Forelimb muscle (tissue), 1 donor: Measurements from ENCODE around the gene CIAPIN1. TPM values are rescaled to one million over a fixed set of nuclear protein-coding genes. Genes with fewer than 3 reads are reported as not detected.

Source experiments
- DNase-seq: peaks from one replicate; pipeline ENCODE4 v3.0.0-alpha.2; 2013; ENCODE audit warnings: low read depth
- polyA plus RNA-seq: library from polyadenylated mRNA; unstranded; fragments of 120-200 nt; gene quantifications from one replicate; pipeline ENCODE4 v1.2.1, GENCODE V29; 2013; ENCODE audit not compliant: insufficient read length

CIAPIN1 gene
- polyA plus RNA-seq, 1 donor, result 65.4 TPM

- DNase-seq, result no peak
Observed at GRCh38 chr16:57383276-57384247, 63.6 kb downstream of the CIAPIN1 start.

GRCh38 chr16:57382535-57383275, 64.5 kb downstream of the CIAPIN1 start:
- no peak for DNase-seq

DNA sequence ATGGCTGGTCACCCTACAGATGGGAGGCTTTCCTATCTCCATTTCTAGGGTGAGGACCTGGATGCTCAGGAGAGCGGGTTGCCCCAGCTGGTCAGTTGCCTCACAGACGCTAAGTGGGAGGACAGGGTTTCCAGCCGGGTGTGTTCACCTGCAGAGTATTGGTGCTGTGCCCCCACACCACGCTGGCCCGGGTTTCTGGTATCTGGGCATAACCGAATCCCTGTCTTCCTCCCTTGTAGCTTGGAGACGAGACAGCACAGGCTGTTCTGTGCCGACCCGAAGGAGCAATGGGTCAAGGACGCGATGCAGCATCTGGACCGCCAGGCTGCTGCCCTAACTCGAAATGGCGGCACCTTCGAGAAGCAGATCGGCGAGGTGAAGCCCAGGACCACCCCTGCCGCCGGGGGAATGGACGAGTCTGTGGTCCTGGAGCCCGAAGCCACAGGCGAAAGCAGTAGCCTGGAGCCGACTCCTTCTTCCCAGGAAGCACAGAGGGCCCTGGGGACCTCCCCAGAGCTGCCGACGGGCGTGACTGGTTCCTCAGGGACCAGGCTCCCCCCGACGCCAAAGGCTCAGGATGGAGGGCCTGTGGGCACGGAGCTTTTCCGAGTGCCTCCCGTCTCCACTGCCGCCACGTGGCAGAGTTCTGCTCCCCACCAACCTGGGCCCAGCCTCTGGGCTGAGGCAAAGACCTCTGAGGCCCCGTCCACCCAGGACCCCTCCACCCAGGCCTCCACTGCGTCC, 65.2 kb downstream of the CIAPIN1 start:
- no peak for DNase-seq

- DNase-seq, result no peak
Observed at GRCh38 chr16:57380671-57381462, 66.3 kb downstream of the CIAPIN1 start.

- no peak for DNase-seq
Observed at GRCh38 chr16:57379579-57379978, 67.6 kb downstream of the CIAPIN1 start.

Other genes starting within 250 kb of the CIAPIN1 start
- 41.7 TPM for gene ARL2BP, start 202.1 kb downstream of the CIAPIN1 start, polyA plus RNA-seq
- gene PLLP, start 162.7 kb downstream of the CIAPIN1 start, polyA plus RNA-seq, result 1.1 TPM
- gene CCL22, start 88.6 kb downstream of the CIAPIN1 start, polyA plus RNA-seq, result 0.24 TPM
- 5.6 TPM for gene CX3CL1, start 74.9 kb downstream of the CIAPIN1 start, polyA plus RNA-seq
- gene CCL17, start 42.6 kb downstream of the CIAPIN1 start, polyA plus RNA-seq, result not detected
- 76.5 TPM for gene COQ9, start 94 bp upstream of the CIAPIN1 start, polyA plus RNA-seq
- 44.2 TPM for gene POLR2C, start 15.3 kb upstream of the CIAPIN1 start, polyA plus RNA-seq
- gene DOK4, start 39.1 kb upstream of the CIAPIN1 start, polyA plus RNA-seq, result 8.4 TPM
- 12.2 TPM for gene CCDC102A, start 89.2 kb upstream of the CIAPIN1 start, polyA plus RNA-seq
- 1.7 TPM for gene ADGRG5, start 95.3 kb upstream of the CIAPIN1 start, polyA plus RNA-seq
- gene ADGRG1, start 181.2 kb upstream of the CIAPIN1 start, polyA plus RNA-seq, result 5.8 TPM
- gene ADGRG3, start 220.9 kb upstream of the CIAPIN1 start, polyA plus RNA-seq, result 0.29 TPM
- 0.28 TPM for gene DRC7, start 247.4 kb upstream of the CIAPIN1 start, polyA plus RNA-seq